Measurements from ENCODE around the gene SCN3B.

- no peak for TF ChIP-seq CTCF (IDR thresholded peaks at IDR 0.05)
- TF ChIP-seq POLR2A (IDR thresholded peaks at IDR 0.05) = peak in 1 of 4 donors; percentile 50
These were observed 64.0 kb downstream of the SCN3B start for GRCh38 chr11:123590296-123590912.

Data from stomach (tissue), 4 donors.